Skeletal muscle cell (primary cell): ENCODE data around the gene SNX6.
"Not testable (repeated sequence)": the region's sequence is repeated elsewhere in the genome, so short reads cannot be mapped to it uniquely, and the experiment has no call there.

Source experiments
- DNase-seq: peaks from one replicate; pipeline ENCODE4 v3.0.0-alpha.2; 2010; ENCODE audit warnings: low read depth
- H3K4me3 ChIP-seq: 2 replicates; pipeline ENCODE4 v1.5.1; 2011; ENCODE audit warnings: low read depth, mild to moderate bottlenecking, control low read depth, low read length, moderate library complexity

The SNX6 gene

DNA sequence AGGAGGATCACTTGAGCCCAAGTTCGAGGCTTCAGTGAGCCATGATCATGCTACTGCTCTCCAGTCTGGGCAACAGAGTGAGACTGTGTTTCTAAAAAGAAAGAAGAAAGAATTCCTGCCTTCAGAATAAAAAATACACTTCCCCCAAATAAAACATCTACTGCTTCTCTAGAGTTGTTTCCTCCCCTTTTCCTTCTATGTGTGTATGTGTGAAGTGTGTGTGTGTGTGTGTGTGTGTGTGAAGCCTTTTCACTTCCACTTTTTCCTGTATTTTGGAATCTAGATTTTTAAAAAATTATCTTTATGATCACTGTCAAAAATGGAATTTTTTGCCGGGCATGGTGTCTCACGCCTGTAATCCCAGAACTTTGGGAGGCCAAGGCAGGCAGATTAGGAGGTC lies 12.6 kb upstream of the SNX6 start:
- DNase-seq = no peak
- no peak overlapping the region for H3K4me3 ChIP-seq

DNA sequence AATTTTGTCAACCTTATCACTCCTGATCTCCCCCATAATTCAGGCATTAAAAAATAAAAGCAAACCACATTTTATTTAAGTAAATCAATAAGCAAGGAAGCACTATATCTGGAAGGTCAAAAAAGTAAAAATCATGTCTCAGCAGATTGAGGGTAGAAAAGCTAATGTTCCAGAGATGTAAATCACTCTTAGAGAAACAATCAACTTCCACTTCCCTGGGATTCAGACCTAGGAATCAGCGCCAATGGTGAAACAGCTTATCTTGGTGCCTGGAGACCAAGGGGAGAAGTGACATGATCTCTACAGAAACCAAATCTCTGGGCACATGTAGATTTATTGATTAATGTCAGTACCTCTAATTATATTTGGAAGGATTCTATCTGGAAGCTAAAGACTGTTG lies 10.9 kb upstream of the SNX6 start:
- no peak overlapping the region for H3K4me3 ChIP-seq
- DNase-seq = no peak

DNA sequence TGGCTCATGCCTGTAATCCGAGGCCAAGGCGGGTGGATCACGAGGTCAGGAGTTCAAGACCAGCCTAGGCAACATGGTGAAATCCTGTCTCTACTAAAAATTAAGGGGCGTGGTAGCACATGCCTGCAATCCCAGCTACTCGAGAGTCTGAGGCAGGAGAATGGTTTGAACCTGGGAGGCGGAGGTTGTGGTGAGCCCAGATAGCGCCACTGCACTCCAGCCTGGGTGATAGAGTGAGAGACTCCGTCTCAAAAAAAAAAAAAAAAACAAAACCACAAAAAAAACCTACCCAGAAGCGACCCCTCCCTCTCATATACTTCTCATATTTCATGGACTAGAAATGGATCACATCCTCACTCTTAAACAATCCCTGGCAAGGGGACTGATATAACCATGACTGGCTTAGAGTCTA lies 4.4 kb upstream of the SNX6 start:
- H3K4me3 ChIP-seq, DNase-seq: not testable (repeated sequence)

- DNase-seq = no peak
Measured at GRCh38 chr14:34633742-34634141, 3.8 kb upstream of the SNX6 start.

DNA sequence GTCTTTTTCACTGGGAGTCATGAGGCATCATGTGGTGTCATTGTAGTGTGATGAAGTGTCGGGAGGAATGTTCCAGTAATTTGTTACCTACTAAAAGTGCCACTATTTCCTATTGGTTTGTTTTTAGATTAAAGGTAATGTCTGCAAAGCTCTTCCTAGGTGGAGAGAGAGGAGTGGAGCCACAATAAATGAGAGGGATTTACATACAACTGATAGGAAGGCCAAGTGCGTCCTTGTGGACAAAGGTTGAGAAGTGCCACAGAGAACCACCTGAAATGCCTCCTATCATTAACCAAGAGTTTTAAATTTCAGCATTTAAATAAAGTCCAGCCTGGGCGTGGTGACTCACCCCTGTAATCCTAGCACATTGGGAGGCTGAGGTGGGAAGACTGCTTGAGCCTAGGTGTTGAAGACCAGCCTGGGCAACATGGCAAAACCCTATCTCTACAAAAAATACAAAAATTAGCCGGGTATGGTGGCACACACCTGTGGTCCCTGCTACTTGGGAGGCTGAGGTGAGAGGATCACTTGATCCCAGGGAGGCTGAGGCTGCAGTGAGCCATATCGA lies 2.5 kb upstream of the SNX6 start:
- no peak for DNase-seq
- H3K4me3 ChIP-seq = no peak overlapping the region

More at GRCh38 chr14:34633742-34634141, 3.8 kb upstream of the SNX6 start:
- no peak overlapping the region for H3K4me3 ChIP-seq

- DNase-seq = no peak
- H3K4me3 ChIP-seq = peak overlapping the region; percentile 97
Measured at GRCh38 chr14:34629344-34629656, 648 bp downstream of the SNX6 start.

GRCh38 chr14:34628681-34629135 lies 1.2 kb downstream of the SNX6 start:
- H3K4me3 ChIP-seq = peak overlapping the region; percentile 97
- no peak for DNase-seq

GRCh38 chr14:34623506-34623905 lies 6.4 kb downstream of the SNX6 start:
- H3K4me3 ChIP-seq = no peak overlapping the region
- DNase-seq = no peak

DNA sequence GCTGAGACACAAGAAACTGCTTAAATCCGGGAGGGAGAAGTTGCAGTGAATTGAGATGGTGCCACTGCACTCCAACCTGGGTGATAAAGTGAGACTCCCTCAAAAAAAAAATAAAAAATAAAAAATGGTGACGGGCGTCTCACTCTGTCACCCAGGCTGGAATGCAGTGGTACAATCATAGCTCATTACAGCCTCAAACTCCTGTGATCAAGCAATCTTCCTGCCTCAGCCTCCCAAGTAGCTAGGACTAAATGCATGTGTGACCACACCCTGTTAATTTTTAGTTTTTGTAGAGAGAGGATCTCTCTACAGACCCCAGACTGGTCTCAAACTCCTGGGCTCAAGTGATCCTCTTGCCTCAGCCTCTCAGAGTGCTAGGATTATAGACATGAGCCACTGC lies 9.1 kb downstream of the SNX6 start:
- no peak overlapping the region for H3K4me3 ChIP-seq
- DNase-seq = no peak

- no peak for DNase-seq
- no peak overlapping the region for H3K4me3 ChIP-seq
Measured at GRCh38 chr14:34620115-34620514, 9.8 kb downstream of the SNX6 start.

DNA sequence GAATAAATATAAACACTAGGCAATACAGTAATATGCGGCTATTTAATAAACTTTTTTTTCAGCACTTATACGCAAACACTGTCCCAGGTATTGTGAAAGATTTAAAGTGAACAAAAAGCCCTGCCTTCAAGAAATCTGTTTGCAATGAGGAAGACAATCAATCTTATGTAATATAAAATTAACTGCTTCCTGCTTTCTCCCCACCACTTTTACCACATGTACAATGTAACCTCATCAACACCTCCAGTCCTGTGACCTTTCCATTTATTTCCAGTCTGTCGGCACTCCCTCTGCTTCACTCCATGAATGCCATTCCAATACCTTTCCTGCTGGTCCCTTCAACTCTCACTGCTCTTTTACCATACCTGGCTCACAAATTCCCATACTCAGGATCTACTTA lies 10.5 kb downstream of the SNX6 start:
- no peak overlapping the region for H3K4me3 ChIP-seq
- DNase-seq = no peak

GRCh38 chr14:34616360-34616759 lies 13.6 kb downstream of the SNX6 start:
- H3K4me3 ChIP-seq = no peak overlapping the region
- DNase-seq = no peak

- no peak overlapping the region for H3K4me3 ChIP-seq
- DNase-seq = no peak
Measured at GRCh38 chr14:34615507-34615906, 14.4 kb downstream of the SNX6 start.

GRCh38 chr14:34614638-34615037 lies 15.3 kb downstream of the SNX6 start:
- no peak for DNase-seq
- no peak overlapping the region for H3K4me3 ChIP-seq

GRCh38 chr14:34610101-34610500 lies 19.8 kb downstream of the SNX6 start:
- H3K4me3 ChIP-seq = no peak overlapping the region
- no peak for DNase-seq

GRCh38 chr14:34605461-34605860 lies 24.5 kb downstream of the SNX6 start:
- DNase-seq = no peak
- no peak overlapping the region for H3K4me3 ChIP-seq

- H3K4me3 ChIP-seq = no peak overlapping the region
- no peak for DNase-seq
Measured at GRCh38 chr14:34604995-34605394, 25.0 kb downstream of the SNX6 start.

- H3K4me3 ChIP-seq = no peak overlapping the region
- no peak for DNase-seq
Measured at GRCh38 chr14:34596891-34597290, 33.1 kb downstream of the SNX6 start.

DNA sequence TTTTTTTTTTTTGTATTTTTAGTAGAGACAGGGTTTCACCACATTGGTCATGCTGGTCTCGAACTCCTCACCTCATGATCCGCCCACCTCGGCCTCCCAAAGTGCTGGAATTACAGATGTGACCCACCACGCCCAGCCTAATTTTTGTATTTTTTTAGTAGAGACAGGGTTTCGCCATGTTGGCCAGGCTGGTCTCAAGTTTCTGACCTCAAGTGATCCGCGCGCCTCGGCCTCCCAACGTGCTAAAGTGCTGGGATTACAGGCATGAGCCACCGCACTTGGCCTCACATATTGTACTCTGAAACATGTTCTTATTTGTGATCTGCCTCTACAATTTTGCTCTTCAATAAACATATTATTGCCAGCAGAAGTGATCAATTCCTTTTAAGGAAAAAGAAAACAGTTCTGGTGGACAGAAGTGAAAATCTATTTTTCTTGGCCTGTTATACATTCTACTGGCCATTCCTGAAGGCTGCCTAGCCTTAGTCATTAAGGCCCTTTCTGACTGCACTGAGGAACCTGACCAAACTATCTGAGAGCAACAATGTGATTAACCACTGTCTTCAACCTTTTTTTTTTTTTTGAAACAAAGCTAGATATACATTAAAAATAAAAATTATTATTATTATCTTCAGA lies 36.1 kb downstream of the SNX6 start:
- peak; percentile 25 for DNase-seq
- H3K4me3 ChIP-seq = no peak overlapping the region

DNA sequence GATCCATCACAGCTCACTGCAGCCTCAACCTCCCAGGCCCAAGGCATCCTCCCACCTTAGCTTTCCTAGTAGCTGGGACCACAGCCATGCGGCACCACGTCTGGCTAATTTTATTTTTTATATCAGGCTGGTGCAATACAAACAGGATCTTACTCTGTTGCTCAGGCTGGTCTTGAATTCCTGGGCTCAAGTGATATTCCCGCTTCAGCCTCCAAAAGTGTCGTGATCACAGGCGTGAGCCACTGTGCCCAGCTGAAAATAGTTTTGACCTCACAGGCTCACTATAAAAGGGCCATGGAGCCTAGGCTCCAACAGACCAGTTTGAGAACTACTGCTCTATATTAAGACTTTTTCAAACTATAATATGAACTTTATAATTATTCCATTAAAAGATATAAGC lies 37.3 kb downstream of the SNX6 start:
- no peak overlapping the region for H3K4me3 ChIP-seq
- no peak for DNase-seq

DNA sequence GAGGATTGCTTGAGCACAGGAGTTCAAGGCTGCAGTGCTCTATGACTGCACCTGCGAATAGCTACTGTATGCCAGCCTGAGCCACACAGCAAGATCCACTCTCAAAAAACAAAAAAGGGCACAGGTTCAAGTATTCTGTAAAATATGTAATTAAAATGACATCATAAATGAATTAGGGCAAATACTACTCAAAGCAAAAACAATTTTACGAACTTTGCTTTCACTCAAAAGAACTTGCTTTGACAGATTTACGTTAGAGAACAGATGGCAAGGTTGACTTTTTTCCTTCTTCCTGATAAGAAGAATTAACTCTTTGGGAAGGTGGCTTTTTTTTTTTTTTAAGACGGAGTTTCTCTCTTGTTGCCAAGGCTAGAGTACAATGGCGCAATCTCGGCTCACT lies 46.4 kb downstream of the SNX6 start:
- H3K4me3 ChIP-seq = no peak overlapping the region
- no peak for DNase-seq
